ENCODE measurements around the gene RAB6A. TPM values are rescaled to one million over a fixed set of nuclear protein-coding genes. Genes with fewer than 3 reads are reported as not detected.

RAB6A gene
- total RNA-seq, 1 donor from 2014 or later, result 185 TPM

DNA sequence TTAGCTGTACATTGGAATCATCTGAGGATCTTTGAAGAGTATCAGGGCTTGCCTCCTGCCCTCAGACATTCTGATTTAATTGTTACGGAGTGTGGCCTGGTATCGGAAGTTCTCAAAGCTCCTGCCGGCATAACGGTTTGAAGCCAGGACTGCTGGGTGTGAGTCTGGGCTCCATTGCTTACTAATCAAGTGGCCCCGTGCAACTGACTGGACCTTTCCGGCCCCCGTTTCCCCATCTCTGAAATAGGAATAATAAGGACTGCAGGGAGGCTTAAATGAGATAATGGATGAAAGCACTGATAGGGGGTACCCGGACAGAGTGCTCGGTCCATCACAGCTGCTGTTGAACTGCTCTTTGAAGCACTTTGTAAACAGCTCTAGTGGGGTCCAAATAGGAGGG, 112.8 kb downstream of the RAB6A start:
- peaks cover 8% of the 10 kb centered on the region for H3K27me3 Mint-ChIP-seq (ENCODE audit: low read depth)
- TF ChIP-seq, protein P1, sequence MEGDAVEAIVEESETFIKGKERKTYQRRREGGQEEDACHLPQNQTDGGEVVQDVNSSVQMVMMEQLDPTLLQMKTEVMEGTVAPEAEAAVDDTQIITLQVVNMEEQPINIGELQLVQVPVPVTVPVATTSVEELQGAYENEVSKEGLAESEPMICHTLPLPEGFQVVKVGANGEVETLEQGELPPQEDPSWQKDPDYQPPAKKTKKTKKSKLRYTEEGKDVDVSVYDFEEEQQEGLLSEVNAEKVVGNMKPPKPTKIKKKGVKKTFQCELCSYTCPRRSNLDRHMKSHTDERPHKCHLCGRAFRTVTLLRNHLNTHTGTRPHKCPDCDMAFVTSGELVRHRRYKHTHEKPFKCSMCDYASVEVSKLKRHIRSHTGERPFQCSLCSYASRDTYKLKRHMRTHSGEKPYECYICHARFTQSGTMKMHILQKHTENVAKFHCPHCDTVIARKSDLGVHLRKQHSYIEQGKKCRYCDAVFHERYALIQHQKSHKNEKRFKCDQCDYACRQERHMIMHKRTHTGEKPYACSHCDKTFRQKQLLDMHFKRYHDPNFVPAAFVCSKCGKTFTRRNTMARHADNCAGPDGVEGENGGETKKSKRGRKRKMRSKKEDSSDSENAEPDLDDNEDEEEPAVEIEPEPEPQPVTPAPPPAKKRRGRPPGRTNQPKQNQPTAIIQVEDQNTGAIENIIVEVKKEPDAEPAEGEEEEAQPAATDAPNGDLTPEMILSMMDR (IDR thresholded peaks at IDR 0.05), result no peak
- H3K4me3 Mint-ChIP-seq (ENCODE audit: unreplicated experiment), result no peak overlapping the region

DNA sequence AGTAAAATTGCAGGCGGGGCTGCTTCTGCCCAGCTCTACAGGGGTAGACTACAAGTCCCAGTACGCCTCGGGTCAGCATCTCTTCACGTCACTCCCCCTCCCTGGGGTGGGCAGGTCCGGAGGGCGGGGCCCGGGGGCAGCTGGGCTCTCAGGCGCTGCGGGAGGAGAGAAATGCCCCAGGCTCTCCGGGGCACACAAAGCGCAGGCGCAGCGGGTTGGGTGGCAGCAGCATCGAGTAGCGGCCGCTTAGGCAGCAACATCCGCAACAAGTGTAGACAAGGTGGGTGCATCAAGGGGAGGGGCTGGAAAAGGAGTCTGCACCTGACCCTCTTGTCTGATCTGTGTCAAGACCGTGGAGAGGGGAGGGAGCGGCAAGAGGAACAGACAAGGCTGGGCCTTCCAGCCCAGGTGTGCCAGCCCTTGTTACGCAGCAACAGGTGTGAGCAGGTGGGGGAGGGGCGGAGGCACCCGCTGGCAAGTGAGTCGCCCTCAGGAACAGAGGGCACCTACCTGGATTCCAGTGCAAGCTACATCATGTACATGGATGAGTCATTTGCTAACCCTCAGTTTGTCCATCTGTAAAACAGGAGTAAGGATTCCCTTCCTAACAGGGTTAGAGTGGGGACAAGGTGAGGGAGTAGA, 113.3 kb downstream of the RAB6A start:
- Mint-ChIP-seq H3K27ac (ENCODE audit: unreplicated experiment) (no peak overlapping the region), H3K27me3 (ENCODE audit: low read depth) (peaks cover 8% of the 10 kb centered on the region), H3K4me1 (ENCODE audit: low read depth) (peaks cover 5% of the 10 kb centered on the region), H3K9me3 (ENCODE audit: low read depth) (no peaks in the 10 kb centered on the region), H3K4me3 (ENCODE audit: unreplicated experiment) (peak overlapping the region; percentile 41), H3K36me3 (ENCODE audit: low read depth) (no peaks in the 10 kb centered on the region)
- TF ChIP-seq, protein P1 (IDR thresholded peaks at IDR 0.05), result no peak
- no peak for DNase-seq (ENCODE audit: low spot score)

More for the DNA sequence above, 112.8 kb downstream of the RAB6A start:
- Mint-ChIP-seq H3K36me3 (ENCODE audit: low read depth) (no peaks in the 10 kb centered on the region), H3K9me3 (ENCODE audit: low read depth) (no peaks in the 10 kb centered on the region), H3K4me1 (ENCODE audit: low read depth) (peaks cover 5% of the 10 kb centered on the region), H3K27ac (ENCODE audit: unreplicated experiment) (no peak overlapping the region)
- DNase-seq (ENCODE audit: low spot score), result no peak

DNA sequence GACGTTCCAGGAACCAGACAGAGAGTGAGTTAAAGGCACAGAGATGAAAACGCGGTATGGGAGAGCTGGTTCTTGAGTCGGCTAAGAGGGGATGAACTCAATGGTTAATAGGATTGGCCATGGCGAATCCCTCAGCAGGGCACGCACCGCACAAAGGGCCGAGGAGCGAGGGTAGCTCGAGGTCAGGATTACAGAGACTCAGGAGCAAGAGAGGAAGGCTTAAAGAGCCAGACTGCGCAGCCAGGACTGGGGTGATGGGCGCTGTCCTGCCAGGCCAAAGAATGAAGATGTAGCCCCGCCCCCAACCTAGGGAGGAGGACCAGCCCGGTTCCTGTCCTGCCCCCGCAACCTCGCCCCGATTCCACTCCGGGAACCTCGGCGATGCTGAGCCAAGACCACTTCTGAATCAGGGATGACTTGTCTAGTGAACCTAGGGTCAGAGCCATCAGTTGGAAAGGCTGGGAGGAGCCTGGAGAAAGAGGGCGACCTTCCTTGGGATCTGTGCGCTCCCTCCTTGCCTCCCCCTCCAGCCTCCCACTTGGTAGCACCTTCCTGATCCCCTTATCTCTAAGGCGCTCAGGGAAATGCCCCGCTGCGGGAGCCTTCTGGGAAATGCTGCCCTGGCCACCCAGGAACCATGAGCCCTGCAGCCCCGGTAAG, 114.8 kb downstream of the RAB6A start, which contains the start of gene PLEKHB1:
Gene PLEKHB1 (plus strand): TSS at position 610 of the 660 bp plus-strand sequence. CDS start 28 bp downstream, at position 638.
- no peak within 1 kb of the TSS for H3K4me3 Mint-ChIP-seq (ENCODE audit: unreplicated experiment)
- no peaks in the 10 kb centered on the region for H3K36me3 Mint-ChIP-seq (ENCODE audit: low read depth)
- TF ChIP-seq, protein P1 (IDR thresholded peaks at IDR 0.05), result no peak
- H3K9me3 Mint-ChIP-seq (ENCODE audit: low read depth), result no peaks in the 10 kb centered on the region
- peak within 1 kb of the TSS; percentile 8 for H3K27ac Mint-ChIP-seq (ENCODE audit: unreplicated experiment)
- peaks cover 8% of the 10 kb centered on the region for H3K27me3 Mint-ChIP-seq (ENCODE audit: low read depth)
- peaks cover 5% of the 10 kb centered on the region for H3K4me1 Mint-ChIP-seq (ENCODE audit: low read depth)
- DNase-seq (ENCODE audit: low spot score), result no peak

DNA sequence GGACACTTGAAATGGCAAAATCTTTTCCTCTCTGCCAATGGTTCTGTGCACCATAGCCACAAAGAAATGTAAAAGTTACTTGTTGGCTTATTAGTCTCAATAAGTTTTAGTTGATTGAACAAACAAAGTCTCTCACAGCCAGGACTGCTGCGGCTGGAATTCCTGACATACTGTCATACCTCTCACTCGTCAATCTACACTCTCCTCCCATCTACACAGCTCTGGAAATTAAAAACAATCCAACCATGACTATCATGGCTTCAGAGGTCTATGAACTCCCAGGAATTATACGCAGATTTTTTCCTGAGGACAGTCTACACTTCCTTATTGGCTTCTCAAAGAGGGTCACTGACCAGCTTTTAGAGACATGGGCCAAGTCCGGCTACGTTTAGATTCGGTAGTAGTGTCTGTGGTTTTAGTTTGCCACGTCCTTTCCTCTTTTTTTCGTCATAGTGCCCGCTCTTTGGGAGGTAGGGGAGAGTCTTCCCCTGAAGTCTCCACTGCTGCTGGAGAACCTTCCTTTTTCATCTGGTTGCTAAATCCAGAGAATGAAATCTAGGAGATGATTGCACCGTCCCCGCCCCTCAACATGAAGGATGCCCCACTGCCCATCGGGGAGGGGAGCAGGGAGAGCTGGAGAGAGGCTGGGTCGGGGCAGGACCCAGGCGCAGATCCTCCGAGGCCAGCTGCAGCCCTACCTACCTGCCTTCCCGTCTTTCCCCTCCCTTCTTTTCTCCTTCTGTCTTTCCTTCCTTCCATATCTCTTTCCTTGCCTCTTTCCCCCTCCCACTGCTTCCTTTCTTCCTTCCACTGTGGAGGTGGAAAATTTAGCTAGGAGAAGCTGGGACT, 115.5 kb downstream of the RAB6A start:
- Mint-ChIP-seq H3K27ac (ENCODE audit: unreplicated experiment) (peak overlapping the region; percentile 8), H3K9me3 (ENCODE audit: low read depth) (no peaks in the 10 kb centered on the region), H3K4me1 (ENCODE audit: low read depth) (peaks cover 5% of the 10 kb centered on the region), H3K4me3 (ENCODE audit: unreplicated experiment) (no peak overlapping the region), H3K36me3 (ENCODE audit: low read depth) (no peaks in the 10 kb centered on the region), H3K27me3 (ENCODE audit: low read depth) (peaks cover 8% of the 10 kb centered on the region)
- TF ChIP-seq, protein P1 (IDR thresholded peaks at IDR 0.05), result no peak
- no peak for DNase-seq (ENCODE audit: low spot score)

DNA sequence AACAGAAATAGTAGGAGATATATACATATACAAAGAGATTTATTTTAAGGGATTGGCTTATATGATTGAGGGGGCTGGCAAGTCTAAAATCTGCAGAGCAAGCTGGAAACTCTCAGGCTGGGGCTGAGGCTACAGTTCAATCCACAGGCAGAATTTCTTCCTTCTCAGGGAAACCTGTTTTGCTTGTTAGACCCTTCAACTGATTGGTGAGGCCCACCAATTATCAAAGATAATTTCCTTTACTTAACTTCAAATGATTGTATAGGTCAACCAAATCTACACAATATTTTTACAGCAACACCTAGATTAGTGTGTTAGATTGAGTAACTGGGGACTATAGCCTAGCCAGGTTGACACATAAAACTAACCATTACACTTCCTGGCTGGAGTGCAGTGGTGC, 119.2 kb downstream of the RAB6A start:
- TF ChIP-seq, protein P1 (IDR thresholded peaks at IDR 0.05), result no peak
- DNase-seq (ENCODE audit: low spot score), result no peak
- Mint-ChIP-seq H3K9me3 (ENCODE audit: low read depth) (no peaks in the 10 kb centered on the region), H3K4me3 (ENCODE audit: unreplicated experiment) (no peak overlapping the region), H3K27me3 (ENCODE audit: low read depth) (peaks cover 3% of the 10 kb centered on the region), H3K36me3 (ENCODE audit: low read depth) (no peaks in the 10 kb centered on the region), H3K4me1 (ENCODE audit: low read depth) (no peaks in the 10 kb centered on the region), H3K27ac (ENCODE audit: unreplicated experiment) (no peak overlapping the region)

Measured in chondrocyte (in vitro differentiated cells).